Right ventricle myocardium superior (tissue), 1 donor: Measurements from ENCODE around the gene INKA1. TPM values are rescaled to one million over a fixed set of nuclear protein-coding genes. Genes with fewer than 3 reads are reported as not detected.

ENCODE experiments used
- ATAC-seq: fragments of 200-7000 bp; cut with Tn5 transposase; one replicate; pipeline ENCODE4 v1.9.1; 2020; ENCODE audit warnings: mild to moderate bottlenecking; ENCODE audit not compliant: poor library complexity
- DNase-seq: peaks from one replicate; pipeline ENCODE4 v3.0.0-alpha.2; 2020
- intact Hi-C: fragments of 100-400 bp; cut with DNase I; formaldehyde crosslinking; loops from one replicate; pipeline ENCODE4 v1.11.2; 2022
- microRNA-seq: library from miRNA; unstranded; fragments of <30 nt; microRNA quantifications from one replicate; pipeline ENCODE4 v1.2.0, GENCODE V29; 2020
- total RNA-seq: library from RNA; stranded (reverse); fragmentation: NEBNext Ultra II Directional; extraction: Animal tissue kit (Norgen Biotek cat#: 25700); gene quantifications from one replicate; pipeline ENCODE4 v1.2.1, GENCODE V29; 2021
- donor health status: DM: no; HTN: yes; CAD: no; lungs with severe emphysema.

Gene INKA1
- total RNA-seq, 1 donor from 2014 or later, result 2.9 TPM

DNA sequence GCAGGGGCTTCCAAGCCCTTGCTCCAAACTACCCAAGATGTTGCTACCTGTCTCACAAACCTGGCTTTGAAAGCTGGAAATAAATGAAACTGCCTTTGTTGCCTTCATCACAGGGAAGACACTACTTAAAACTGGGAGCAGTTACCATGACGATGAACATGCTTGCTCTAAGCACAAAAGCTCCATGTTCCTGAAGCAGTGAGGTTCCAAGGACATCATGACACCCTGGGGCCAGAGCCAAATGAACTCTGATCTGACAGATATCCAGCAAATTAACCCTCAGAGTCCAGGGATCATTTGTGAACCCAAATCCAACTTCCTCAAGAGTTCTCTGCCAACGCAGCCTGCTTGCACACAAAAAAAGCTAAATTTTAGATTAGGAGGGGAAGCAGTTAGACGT is 42.6 kb downstream of the INKA1 start:
- no peak for ATAC-seq
- intact Hi-C loops, result loop anchor here (5.0 kb wide), 1 partner anchor 62 kb away; no protein-coding TSS in a partner anchor
- no peak for DNase-seq

Small RNAs within 50 kb of the gene (microRNA-seq; reads per million reads assigned to microRNA genes)
- not detected for gene MIR5193

Other genes with a start within 250 kb of the INKA1 start
- gene BSN, start 248.8 kb upstream of the INKA1 start, total RNA-seq, result 0.27 TPM
- 103 TPM for gene APEH, start 128.9 kb upstream of the INKA1 start, total RNA-seq
- 3.7 TPM for gene MST1, start 113.8 kb upstream of the INKA1 start, total RNA-seq
- 47.9 TPM for gene RNF123, start 113.7 kb upstream of the INKA1 start, total RNA-seq
- gene AMIGO3, start 83.6 kb upstream of the INKA1 start, total RNA-seq, result not detected
- gene GMPPB, start 79.3 kb upstream of the INKA1 start, total RNA-seq, result 15.7 TPM
- 14.8 TPM for gene IP6K1, start 16.7 kb upstream of the INKA1 start, total RNA-seq
- gene CDHR4, start 3.4 kb upstream of the INKA1 start, total RNA-seq, result not detected
- 19.7 TPM for gene UBA7, start 10.7 kb downstream of the INKA1 start, total RNA-seq
- 1.7 TPM for gene TRAIP, start 53.3 kb downstream of the INKA1 start, total RNA-seq
- not detected for gene CAMKV, start 66.6 kb downstream of the INKA1 start, total RNA-seq
- gene MST1R, start 100.6 kb downstream of the INKA1 start, total RNA-seq, result 1.5 TPM
- 7.8 TPM for gene MON1A, start 126.5 kb downstream of the INKA1 start, total RNA-seq
- gene RBM6, start 136.9 kb downstream of the INKA1 start, total RNA-seq, result 43.0 TPM